NCI-H2081 treated with DMSO at 0.1 percent for 48 hours (cell line): ENCODE data around the gene ARL4C.
"Not testable (repeated sequence)": the region's sequence is repeated elsewhere in the genome, so short reads cannot be mapped to it uniquely, and the experiment has no call there.

ENCODE experiments used
- DNase-seq: peaks from one replicate; lab custom pipeline; 2025; lab: John Stamatoyannopoulos, UW

Gene ARL4C

GRCh38 chr2:234476766-234477165, 20.1 kb downstream of the ARL4C start:
- no peak for DNase-seq

- no peak for DNase-seq
Observed at GRCh38 chr2:234474654-234475053, 22.2 kb downstream of the ARL4C start.

- no peak for DNase-seq
Observed at GRCh38 chr2:234472155-234472554, 24.7 kb downstream of the ARL4C start.

- no peak for DNase-seq
Observed at GRCh38 chr2:234469972-234470371, 26.9 kb downstream of the ARL4C start.

DNA sequence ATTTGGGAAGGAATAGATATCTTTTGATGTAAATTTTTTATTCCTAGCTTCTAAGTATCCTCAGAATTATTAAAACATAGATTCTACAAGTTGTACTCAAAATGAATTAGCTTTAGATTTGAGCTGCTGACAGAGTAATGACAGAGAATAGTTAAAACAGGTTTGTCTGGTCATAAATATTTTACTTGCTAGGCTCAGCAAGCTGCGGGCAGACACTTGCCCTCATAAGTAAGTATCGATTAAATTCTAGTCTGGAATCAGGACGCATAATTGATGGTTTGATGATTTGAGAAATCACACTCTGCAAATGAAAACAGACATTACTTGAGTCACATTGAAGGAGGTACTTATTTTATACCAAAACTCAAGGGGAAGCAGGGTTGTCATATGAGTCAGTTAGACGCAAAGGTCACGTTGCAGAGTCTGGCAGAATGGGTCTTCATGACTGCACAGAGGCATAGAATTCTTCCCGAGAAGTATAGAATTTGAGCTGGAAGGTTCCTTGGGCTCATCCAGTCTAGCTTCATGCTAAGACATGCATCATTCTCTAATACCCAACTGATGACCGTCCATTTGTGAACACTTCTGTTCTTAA, 27.5 kb downstream of the ARL4C start:
- DNase-seq = no peak

DNA sequence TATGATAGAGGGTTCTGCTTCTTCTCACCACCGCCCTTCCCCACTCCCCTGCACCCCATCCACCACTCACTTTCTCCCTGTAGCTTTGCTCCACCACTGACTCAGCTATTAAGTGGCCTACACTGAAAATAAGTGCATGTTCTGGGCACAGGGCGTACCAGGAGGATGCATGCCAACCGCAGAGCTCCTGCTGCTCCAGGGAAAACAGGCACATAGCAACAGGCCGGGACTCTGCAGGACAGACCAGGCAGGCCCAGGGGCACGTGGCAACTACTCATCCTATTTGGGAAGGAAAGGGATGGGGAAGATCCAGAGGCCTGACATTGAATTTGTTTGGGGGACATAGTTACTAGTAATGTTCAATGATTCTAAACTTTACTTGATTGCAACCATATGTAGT, 28.4 kb downstream of the ARL4C start:
- no peak for DNase-seq

DNA sequence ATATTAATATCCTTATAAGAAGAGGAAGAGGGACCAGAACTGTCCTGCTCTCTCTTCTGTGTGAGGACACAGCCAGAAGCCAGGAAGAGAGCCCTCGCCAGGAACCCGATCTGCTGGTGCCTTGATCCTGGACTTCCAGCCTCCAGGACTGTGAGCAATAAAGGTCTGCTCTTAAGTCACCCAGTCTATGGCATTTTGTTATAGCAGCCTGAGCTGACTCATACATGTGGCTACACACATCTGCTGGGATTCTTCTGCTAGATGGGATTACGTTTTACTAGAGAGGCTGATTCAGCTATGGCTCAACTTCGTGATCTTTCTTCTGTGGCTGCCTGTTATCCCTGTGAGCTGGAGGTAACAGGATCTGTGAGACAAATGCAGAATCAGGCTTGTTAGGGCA, 29.6 kb downstream of the ARL4C start:
- DNase-seq = no peak

DNA sequence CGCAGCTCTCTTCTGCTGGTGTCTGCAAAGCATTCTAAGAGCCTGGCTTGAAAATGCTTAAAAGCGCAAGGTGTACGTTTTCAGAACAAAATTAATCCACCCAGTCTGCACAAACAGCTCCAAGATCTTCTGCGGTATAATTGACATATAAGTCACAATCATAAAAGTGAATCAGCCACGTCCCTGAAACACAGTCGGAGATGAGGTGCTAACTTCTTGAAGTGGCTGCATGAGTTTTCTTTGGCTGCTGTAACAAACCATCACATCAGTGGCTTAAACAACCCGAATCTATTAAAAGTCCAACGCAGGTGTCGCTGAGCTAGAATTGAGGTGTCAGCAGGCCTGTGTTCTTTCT, 32.6 kb downstream of the ARL4C start:
- no peak for DNase-seq

DNA sequence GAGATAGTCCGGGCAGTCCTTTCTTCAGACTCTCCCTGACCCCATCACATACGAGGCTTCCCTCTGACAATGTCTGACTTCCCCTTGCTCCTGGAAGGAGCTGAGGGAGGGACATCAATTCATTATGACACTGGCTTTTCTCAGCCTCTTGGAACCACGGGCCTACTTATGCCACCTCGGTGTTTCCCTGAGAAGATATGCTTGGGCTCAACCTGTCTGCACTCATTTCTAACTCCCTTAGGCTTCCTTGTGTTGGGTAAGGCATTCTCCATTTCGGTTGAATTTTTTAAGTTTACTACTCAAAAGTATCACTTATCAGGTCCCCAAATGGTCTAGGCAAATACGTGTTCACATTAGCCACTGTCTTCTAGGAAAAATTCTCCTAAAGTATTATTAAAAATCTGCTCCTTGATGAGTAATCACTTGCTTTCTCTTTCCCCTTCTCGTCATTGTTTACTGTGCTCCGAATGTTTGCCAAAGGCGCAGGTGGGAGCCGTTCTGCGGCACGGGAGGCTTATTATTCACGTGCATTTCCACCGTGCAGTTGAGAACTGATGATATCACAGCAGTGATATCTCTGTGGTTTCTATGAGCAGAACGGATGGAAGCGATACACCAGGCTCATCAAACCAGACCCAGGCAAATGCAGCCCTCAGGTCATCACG, 33.1 kb downstream of the ARL4C start:
- DNase-seq = peak; percentile 86

- no peak for DNase-seq
Observed at GRCh38 chr2:234462218-234462992, 34.5 kb downstream of the ARL4C start.

DNA sequence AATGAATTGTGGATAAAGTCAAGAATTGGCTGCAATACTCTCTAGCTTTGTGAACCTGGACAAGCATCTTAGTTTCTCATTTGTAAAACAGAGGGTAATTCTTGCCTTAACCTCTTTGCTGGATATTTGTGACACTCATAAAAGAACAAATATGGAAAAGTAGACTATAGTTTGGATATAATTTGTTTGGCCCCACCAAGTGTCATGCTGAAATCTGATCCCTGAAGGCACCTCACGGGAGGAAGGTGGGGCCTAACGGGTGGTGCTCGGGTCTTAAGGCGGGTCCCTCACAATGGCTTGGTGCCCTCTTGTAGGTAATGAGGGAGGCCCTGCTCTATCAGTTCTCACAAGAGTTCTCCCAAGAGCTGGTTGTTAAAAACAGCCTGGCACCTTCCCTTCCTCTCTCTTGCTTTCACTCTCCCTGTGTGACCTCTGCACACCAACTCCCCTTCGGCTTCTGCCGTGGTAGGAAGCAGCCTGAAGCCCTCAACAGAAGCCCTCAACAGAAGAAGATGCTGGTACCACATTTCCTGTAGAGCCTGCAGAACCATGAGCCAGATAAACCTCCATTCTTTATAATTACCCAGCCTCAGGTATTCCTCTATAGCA, 37.4 kb downstream of the ARL4C start:
- no peak for DNase-seq

GRCh38 chr2:234458466-234458865, 38.4 kb downstream of the ARL4C start:
- no peak for DNase-seq

DNA sequence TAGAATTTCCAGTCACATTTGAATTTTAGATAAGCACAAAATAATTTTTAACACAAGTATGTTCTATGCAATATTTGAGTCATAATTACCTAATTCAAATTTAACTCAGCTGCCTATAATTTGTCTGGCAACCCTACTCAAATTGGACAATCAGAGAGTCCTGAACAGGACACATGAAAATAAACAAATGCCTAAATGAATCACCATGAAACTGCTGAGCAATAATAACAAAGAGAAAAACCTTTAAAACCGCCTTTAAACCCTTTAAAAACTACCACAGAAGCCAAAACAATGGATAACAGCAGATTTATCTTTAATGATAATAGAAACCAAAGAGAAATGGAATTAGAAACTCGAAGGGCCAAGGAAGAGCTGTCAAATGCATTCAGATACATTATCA, 39.5 kb downstream of the ARL4C start:
- no peak for DNase-seq

DNA sequence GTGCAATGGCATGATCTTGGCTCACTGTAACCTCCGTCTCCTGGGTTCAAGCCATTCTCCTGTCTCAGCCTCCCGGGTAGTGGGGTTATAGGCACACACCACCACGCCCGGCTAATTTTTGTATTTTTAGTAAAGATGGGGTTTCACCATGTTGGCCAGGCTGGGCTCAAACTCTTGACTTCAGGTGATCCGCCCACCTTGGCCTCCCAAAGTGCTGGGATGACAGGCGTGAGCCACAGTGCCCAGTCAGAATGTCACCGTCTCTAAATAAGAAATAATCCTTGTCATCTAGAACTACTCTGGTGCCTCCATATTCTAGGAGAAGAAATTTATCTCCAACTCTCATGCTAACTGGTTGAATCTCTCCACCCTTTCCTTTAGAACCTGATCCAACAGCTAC, 41.6 kb downstream of the ARL4C start:
- not testable (repeated sequence) for DNase-seq

DNA sequence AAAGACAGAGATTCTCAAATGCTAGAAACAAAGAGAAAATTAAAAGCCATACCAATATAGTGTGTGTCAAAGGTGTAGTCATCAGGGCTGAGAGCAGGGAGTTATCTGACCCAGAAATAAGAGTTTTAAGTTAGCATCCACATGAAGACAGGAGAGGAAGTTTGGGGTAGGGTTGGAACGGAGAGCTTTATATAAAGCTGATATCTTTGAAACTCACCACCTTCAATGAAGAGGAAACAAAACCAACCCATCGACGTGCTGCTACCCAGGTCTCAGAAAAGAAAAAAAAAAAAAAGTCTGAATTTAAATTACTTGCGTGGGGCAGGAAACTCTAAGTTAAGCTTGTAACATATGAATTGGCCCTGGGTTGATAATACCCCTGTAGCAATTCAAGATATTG, 42.4 kb downstream of the ARL4C start:
- DNase-seq = no peak

- DNase-seq = no peak
Observed at GRCh38 chr2:234453216-234453615, 43.7 kb downstream of the ARL4C start.

- DNase-seq = no peak
Observed at GRCh38 chr2:234451852-234452625, 44.8 kb downstream of the ARL4C start.

DNA sequence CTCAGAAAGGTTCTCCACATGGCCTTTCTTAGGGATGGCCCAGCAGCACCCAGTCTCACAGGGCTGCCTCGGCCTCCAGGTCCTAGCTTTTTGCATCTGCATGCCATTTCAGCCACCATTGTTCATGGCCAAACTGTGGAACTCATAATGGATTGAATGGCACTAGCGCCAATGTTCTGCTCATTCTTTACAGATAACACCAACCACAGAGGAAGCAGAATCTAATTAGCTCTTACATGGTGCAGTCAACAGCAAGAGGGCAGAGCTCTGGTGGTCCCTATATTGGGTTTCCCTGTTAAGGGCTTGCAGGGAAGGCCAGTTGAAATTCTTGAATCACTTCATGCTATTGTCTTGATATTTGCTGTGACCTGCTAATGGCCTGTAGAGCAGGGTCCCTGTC, 45.6 kb downstream of the ARL4C start:
- no peak for DNase-seq

GRCh38 chr2:234450431-234451124, 46.3 kb downstream of the ARL4C start:
- DNase-seq = no peak

- DNase-seq = no peak
Observed at GRCh38 chr2:234448506-234449184, 48.2 kb downstream of the ARL4C start.

DNA sequence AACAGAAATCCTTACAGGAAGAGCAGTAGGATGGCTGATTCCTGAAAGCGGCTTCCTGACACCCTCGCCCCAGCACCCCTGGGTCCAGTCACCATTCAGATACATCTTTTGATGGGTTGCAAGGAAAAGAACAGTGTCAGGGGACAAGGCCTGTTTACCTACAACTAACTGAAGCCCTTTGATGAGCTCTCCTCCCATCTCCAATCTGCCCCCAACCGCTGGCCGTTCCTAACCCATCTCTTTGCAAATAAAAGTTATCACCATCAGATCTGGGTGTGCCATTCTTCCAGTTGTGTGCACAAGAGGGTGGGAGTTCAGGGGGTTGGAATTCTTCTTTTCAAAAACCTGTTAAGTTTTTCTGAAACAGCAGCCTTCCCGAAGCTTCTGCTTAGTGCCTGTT, 48.9 kb downstream of the ARL4C start:
- DNase-seq = no peak
